ENCODE results near the gene REPS1.

DNA sequence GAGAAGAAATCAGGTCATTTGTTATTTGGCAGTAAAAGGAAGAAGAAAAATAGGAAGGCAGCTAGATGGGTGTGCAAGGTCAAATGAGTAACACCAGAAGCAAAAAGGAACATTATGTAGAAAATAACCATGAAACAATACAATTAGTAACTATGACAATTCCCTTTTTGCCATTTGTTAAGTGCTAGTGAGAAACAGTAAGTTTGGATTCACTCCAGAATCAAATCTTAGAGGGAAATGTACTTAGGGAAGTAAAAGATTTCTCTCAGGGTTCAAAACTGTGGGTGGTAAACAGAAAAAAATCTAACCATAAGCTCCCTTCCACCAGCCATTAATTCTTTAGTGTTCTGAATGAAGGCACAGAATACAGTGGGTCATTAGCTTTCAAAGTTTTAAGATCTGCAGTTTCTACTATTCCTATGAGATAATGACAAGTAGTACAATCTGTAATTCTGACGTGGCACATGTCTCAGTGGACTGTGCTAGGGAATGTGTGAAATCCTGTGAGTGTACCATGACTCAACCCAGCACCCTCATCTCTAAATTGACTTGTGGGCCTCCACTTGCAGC, 17.1 kb downstream of the REPS1 start:
- TF ChIP-seq, protein P1, sequence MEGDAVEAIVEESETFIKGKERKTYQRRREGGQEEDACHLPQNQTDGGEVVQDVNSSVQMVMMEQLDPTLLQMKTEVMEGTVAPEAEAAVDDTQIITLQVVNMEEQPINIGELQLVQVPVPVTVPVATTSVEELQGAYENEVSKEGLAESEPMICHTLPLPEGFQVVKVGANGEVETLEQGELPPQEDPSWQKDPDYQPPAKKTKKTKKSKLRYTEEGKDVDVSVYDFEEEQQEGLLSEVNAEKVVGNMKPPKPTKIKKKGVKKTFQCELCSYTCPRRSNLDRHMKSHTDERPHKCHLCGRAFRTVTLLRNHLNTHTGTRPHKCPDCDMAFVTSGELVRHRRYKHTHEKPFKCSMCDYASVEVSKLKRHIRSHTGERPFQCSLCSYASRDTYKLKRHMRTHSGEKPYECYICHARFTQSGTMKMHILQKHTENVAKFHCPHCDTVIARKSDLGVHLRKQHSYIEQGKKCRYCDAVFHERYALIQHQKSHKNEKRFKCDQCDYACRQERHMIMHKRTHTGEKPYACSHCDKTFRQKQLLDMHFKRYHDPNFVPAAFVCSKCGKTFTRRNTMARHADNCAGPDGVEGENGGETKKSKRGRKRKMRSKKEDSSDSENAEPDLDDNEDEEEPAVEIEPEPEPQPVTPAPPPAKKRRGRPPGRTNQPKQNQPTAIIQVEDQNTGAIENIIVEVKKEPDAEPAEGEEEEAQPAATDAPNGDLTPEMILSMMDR (conservative IDR thresholded peaks at IDR 0.05; ENCODE audit: low read depth, low read length): no peak
- TF ChIP-seq EZH2 (IDR thresholded peaks at IDR 0.05; ENCODE audit: low read length, unreplicated experiment) (no peak), EZH2phosphoT487 (IDR thresholded peaks at IDR 0.05; ENCODE audit: borderline replicate concordance, low read length) (no peak)

All from PC-3 (cell line).